AG09319 (cell line): Measurements from ENCODE around the gene SLC35A5.

Experiments
- DNase-seq: peaks from one replicate; pipeline ENCODE4 v3.0.0-alpha.2; 2010; ENCODE audit warnings: low read depth; ENCODE audit errors: extremely low read depth
- CTCF ChIP-seq: IDR thresholded peaks from 2 replicates; pipeline ENCODE4 v1.5.1; 2011; ENCODE audit warnings: low read depth, mild to moderate bottlenecking, inconsistent platforms, low read length, moderate library complexity

The SLC35A5 gene

GRCh38 chr3:112597945-112598344, 36.1 kb downstream of the SLC35A5 start:
- TF ChIP-seq CTCF = no peak
- no peak for DNase-seq

DNA sequence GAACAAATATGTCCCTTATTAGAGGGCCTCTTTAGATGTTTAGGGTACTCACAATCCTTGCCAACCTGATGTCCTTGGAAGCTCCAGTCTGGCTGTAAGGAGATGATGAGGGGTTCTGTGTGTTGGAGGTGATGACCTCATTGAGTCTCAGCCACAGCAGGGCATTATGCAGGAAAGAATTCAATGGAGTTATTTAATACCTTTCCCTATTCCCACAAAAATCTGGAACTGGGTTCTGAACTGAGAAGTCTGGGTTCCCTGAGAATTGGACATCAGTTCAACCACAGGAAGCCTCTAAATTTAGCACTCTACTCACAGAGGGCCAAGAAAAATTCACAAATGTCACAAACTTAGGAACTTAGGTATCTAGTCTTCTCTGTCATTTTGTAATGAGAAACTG, 36.9 kb downstream of the SLC35A5 start:
- no peak for TF ChIP-seq CTCF
- no peak for DNase-seq

DNA sequence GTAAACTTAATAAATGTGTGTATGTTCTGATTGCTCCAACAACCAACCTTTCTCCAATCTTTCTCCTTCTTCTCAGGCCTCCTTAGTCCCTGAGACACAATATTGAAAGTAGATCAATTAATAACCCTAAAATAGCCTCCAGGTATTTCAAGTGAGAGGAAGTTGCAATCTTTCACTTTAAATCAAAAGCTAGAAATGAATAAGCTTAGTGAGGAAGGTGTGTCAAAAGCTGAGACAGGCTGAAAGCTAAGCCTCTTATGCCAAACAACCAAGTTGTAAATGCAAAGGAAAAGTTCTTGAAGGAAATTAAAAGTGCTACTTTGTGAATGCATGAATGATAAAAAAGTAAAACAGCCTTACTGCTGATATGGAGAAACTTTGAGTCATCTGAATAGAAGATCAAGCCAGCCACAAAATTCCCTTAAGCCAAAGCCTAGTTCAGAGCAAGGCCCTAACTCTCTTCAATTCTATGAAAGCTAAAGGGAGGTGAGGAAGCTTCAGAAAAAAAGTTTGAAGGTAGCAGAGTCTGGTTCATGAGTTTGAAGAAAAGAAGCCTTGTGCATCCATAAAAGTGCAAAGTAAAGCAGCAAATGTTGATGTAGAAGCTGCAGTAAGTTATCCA, 40.5 kb downstream of the SLC35A5 start:
- no peak for DNase-seq
- no peak for TF ChIP-seq CTCF

DNA sequence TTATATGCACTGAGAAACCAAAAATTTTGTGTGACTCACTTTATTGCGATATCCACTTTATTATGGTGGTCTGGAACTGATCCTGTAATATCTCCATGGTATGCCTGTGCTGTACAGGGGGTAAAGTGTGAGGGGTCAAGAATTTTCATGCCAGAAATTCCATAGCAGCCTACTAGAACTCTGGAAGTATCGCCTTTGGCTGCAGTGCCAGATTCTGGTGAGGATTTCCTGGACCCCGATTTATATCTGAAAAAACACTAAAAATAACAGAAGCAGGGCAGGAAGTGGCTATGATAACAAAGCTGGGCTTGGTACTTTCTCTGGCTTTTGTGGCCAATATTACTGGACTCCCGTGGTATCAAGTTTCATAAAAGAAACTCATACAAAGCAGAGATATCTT, 42.7 kb downstream of the SLC35A5 start:
- no peak for TF ChIP-seq CTCF
- peak; percentile 57 for DNase-seq

- TF ChIP-seq CTCF = no peak
- peak; percentile 56 for DNase-seq
Observed at GRCh38 chr3:112605285-112605684, 43.4 kb downstream of the SLC35A5 start.

DNA sequence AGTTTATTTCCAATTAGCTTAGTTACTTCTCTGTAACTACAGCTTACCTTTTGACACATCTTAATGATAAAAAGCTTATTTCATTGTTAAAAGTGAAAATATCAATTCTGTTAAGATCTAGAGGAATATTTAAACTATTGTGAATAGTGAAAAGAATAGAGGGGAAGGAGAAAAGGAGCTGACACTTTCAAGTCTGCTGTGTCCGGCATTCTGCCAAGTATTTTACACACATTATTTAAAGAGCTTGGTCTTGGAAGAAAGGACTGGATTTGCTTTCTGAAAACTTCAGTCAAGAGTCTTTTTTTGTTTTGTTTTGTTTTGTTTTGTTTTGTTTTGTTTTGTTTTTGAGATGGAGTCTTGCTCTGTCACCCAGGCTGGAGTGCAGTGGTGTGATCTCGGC, 44.3 kb downstream of the SLC35A5 start:
- TF ChIP-seq CTCF = no peak
- no peak for DNase-seq

DNA sequence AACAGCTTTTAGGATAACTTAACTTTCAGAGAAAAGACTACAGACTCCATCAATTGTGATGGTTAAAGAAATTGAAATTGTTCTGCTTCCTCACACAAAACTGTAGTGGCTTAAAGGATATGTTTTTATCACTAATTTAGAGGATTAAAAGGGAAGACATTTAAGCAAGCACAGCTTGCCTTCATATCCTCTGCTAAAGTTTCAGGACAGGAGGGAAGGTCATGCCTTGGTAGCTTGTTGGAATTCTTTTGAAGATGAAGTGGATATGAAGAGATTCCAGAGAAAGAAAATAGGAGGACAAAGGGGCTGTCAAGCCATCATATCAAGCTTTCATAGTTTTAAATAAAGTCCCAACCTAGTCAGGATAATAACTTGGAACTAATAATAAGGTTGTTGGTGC, 46.0 kb downstream of the SLC35A5 start:
- TF ChIP-seq CTCF = no peak

More for the DNA sequence above, 46.0 kb downstream of the SLC35A5 start:
- no peak for DNase-seq
